HG03175 (cell line): ENCODE results near the gene DMXL1.
"Not testable (repeated sequence)": the region's sequence is repeated elsewhere in the genome, so short reads cannot be mapped to it uniquely, and the experiment has no call there.

Source experiments
- ATAC-seq: cut with Tn5 transposase; IDR thresholded peaks from one replicate; pipeline ENCODE4 v1.9.1; 2021; ENCODE audit warnings: mild to moderate bottlenecking, moderate library complexity; ENCODE audit not compliant: unreplicated experiment

DMXL1 gene

GRCh38 chr5:119067450-119067849 is 3.4 kb upstream of the DMXL1 start:
- ATAC-seq, result no peak

GRCh38 chr5:119070578-119070827 is 384 bp upstream of the DMXL1 start:
- ATAC-seq, result peak; percentile 56

- peak; percentile 6 for ATAC-seq
These were observed 691 bp downstream of the DMXL1 start for GRCh38 chr5:119071561-119071995.

- no peak for ATAC-seq
These were observed 1.6 kb downstream of the DMXL1 start for GRCh38 chr5:119072496-119072895.

- not testable (repeated sequence) for ATAC-seq
These were observed 3.0 kb downstream of the DMXL1 start for GRCh38 chr5:119073746-119074337.

- ATAC-seq, result peak; percentile 29
These were observed 3.5 kb downstream of the DMXL1 start for GRCh38 chr5:119074419-119074818.

GRCh38 chr5:119075269-119075668 is 4.4 kb downstream of the DMXL1 start:
- ATAC-seq, result not testable (repeated sequence)

GRCh38 chr5:119076080-119076479 is 5.2 kb downstream of the DMXL1 start:
- no peak for ATAC-seq

GRCh38 chr5:119077444-119077843 is 6.6 kb downstream of the DMXL1 start:
- no peak for ATAC-seq

GRCh38 chr5:119078071-119078846 is 7.4 kb downstream of the DMXL1 start:
- ATAC-seq, result no peak

GRCh38 chr5:119078861-119079260 is 8.0 kb downstream of the DMXL1 start:
- ATAC-seq, result no peak

- ATAC-seq, result peak; percentile 52
These were observed 8.5 kb downstream of the DMXL1 start for GRCh38 chr5:119079318-119079921.

GRCh38 chr5:119080936-119081335 is 10.0 kb downstream of the DMXL1 start:
- ATAC-seq, result no peak

GRCh38 chr5:119082691-119083090 is 11.8 kb downstream of the DMXL1 start:
- no peak for ATAC-seq

GRCh38 chr5:119083679-119084078 is 12.8 kb downstream of the DMXL1 start:
- no peak for ATAC-seq

GRCh38 chr5:119088438-119088837 is 17.6 kb downstream of the DMXL1 start:
- no peak for ATAC-seq

GRCh38 chr5:119095611-119096010 is 24.7 kb downstream of the DMXL1 start:
- no peak for ATAC-seq

GRCh38 chr5:119105971-119106370 is 35.1 kb downstream of the DMXL1 start:
- no peak for ATAC-seq

GRCh38 chr5:119112151-119112550 is 41.3 kb downstream of the DMXL1 start:
- no peak for ATAC-seq

GRCh38 chr5:119117237-119117636 is 46.4 kb downstream of the DMXL1 start:
- ATAC-seq, result no peak

- no peak for ATAC-seq
These were observed 47.1 kb downstream of the DMXL1 start for GRCh38 chr5:119118000-119118399.

GRCh38 chr5:119120893-119121292 is 50.0 kb downstream of the DMXL1 start:
- ATAC-seq, result no peak
